Adrenal gland (tissue), 5 donors: ENCODE measurements around the gene TOP3B.

Experiments
- POLR2A ChIP-seq, 2 donors: fragments of 450-650 bp; IDR thresholded peaks; one replicate each; pipeline ENCODE4 v1.6.1; 2017; ENCODE audit warnings: antibody characterized with exemption in 2 of 2, mild to moderate bottlenecking in 2 of 2, moderate library complexity in 1 of 2
- TF ChIP-seq, protein P1 (sequence below), 6 experiments: fragments of 450-650 bp in 4 of 6; fragments of 200-600 bp in 2 of 6; sonication (generic) in 1 of 6; IDR thresholded peaks; 1 replicate in 5 of 6; 2 replicates in 1 of 6; pipeline versions ENCODE4 v1.5.1 to v1.8.0; 2016 to 2021; ENCODE audit warnings: antibody characterized with exemption in 6 of 6, mild to moderate bottlenecking in 2 of 6, moderate library complexity in 1 of 6
- donor health status: DM: no; HTN: no; CAD: no.

GRCh38 chr22:21990445-21991303 is 8.1 kb upstream of the TOP3B start:
- TF ChIP-seq, protein P1, sequence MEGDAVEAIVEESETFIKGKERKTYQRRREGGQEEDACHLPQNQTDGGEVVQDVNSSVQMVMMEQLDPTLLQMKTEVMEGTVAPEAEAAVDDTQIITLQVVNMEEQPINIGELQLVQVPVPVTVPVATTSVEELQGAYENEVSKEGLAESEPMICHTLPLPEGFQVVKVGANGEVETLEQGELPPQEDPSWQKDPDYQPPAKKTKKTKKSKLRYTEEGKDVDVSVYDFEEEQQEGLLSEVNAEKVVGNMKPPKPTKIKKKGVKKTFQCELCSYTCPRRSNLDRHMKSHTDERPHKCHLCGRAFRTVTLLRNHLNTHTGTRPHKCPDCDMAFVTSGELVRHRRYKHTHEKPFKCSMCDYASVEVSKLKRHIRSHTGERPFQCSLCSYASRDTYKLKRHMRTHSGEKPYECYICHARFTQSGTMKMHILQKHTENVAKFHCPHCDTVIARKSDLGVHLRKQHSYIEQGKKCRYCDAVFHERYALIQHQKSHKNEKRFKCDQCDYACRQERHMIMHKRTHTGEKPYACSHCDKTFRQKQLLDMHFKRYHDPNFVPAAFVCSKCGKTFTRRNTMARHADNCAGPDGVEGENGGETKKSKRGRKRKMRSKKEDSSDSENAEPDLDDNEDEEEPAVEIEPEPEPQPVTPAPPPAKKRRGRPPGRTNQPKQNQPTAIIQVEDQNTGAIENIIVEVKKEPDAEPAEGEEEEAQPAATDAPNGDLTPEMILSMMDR (IDR thresholded peaks at IDR 0.05), result no peak
- TF ChIP-seq POLR2A (IDR thresholded peaks at IDR 0.05), result no peak
